GM19452 (cell line): Measurements from ENCODE around the gene PACSIN2.

ENCODE experiments used
- ATAC-seq: cut with Tn5 transposase; IDR thresholded peaks from one replicate; pipeline ENCODE4 v1.9.1; 2021; ENCODE audit not compliant: unreplicated experiment

The PACSIN2 gene

GRCh38 chr22:42907404-42908373 lies 107.3 kb downstream of the PACSIN2 start:
- ATAC-seq, result no peak

DNA sequence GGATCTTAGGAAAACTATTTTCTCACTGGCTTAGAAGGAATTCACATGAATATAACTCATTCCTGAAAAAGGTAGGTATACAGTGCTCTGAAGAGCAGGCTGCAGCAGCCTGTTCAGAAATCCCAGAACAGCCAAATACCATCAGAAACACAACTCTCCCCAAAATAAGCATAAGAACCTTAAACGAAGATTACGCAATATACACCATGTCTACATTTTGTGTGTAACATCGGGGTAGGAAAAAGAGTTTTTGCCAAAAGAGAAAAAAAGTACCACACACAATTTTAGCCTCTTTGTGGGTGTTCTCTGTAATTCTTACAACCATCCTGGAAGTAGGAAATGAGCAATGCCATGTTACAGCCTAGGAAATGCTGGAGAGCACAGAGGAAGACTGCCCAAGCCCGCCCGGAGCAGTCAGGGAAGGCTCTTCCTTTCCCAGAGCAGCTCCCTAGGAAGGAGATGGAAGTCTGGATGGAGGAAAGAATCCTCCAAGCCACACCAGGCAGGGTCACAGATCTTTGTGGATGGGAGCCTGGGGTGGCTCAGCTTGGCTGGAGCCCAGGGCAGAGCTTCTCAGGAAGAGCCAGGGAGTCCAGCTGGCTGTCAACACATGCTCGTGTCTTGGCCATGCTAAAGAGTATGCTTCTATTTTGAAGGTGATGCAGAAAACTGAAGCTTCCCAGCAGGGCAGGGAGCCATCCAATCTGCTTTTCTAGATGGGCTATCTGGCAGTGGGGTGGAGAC lies 108.2 kb downstream of the PACSIN2 start:
- ATAC-seq, result no peak

DNA sequence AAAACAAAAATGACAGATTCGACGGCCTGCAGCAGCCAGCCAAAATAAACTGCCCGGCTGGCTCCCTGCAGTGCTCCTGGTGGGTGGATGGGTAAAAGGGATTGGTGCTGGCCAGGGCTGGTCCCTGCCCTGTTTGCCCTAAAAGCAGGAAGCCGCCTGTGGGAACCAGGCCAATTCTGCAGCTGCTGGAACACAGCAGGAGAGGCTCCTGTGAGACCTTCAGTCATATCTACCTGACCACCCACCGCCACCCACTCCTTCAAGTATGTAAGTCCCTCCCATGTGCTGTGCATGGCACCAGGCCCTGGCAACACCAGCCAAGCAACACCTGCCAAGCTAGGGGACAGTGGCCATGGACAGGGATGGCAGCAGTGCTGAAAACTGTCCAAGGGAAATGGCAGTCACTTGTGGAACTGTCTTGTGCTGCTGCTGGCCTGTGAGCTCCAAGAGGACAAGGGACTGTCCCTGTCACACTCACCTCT lies 109.2 kb downstream of the PACSIN2 start:
- no peak for ATAC-seq

- ATAC-seq, result no peak
Measured at GRCh38 chr22:42905217-42905616, 109.7 kb downstream of the PACSIN2 start.

DNA sequence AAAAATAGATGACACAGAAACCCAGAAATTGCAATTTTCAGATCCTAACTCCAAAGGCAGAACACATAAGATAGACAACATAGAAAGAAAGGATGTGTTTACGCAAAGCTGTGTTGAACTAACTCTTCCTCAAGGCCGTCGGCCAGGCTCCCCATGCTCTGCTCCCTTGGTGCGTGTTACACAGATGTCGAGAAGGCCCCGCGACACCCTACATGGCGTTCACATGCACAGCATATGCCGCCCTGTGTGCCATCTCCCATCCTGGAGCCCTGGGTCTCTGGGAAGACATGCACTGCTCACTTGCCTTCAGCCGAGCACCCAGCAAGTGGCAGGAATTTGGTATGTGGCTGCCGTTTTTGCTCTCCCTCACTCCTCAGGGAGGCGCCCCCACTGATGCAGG lies 110.9 kb downstream of the PACSIN2 start:
- no peak for ATAC-seq

DNA sequence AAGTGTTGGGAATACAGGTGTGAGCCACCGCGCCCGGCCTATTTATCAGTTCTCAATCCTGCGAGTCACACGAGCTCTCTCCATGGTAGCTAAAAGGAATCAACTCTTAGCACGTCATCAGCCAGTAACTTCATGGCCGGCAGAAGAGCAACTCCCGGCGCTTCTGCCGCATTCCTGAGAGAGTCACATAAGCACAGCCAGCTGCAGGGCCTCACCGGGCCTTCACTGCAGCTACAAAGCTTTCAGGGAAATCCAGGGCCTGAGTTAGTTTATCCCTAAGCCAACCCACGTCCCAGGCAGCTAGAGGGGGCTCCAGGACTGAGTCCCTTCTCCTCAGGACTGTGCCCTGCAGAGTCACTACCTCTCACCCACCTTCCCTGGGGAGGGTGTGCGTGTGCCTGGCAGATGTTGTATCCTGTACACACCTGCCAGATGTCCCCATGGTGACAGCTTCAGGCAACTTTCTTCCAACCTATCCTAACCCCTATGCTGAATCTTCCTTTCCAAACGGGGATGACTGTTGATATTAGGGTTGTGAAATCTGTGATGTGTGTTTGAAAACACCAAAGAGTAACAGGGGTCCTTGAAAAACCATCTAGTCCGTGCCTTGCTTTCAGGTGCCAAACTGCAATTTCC lies 112.0 kb downstream of the PACSIN2 start:
- ATAC-seq, result no peak

DNA sequence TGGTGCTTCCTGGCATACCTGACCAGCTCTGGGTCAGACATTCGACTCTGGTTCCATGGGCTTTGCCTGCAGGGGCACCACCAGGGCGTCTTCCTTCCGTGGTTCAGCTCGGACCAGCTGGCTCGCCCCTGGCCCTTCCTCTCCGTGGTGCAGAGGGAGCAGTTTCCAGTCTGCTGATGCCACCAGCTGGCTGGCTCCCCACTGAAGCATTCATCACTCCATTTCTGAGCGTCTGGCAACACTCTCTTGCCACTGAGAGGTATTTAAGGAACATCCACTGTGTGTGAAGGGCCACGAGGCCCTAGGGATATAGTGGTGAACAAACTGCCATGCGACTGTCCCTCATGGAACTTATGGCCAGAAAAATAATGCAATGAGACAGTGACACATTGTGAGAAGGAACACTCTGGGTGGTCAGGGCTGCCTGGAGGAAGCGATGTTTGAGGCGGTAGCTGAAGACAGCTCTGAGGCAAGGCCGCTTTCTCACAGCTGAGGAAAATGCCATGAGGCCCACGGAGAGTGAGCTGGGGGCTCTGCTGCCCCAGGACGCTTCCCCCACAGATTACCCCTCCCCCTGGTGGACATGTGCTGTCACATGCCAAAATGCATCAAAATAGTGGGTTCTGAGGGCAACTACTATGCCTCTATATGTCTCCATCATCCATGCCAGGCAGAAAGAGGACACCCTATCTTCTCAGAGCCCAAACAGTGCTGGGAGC lies 113.0 kb downstream of the PACSIN2 start:
- ATAC-seq, result no peak

DNA sequence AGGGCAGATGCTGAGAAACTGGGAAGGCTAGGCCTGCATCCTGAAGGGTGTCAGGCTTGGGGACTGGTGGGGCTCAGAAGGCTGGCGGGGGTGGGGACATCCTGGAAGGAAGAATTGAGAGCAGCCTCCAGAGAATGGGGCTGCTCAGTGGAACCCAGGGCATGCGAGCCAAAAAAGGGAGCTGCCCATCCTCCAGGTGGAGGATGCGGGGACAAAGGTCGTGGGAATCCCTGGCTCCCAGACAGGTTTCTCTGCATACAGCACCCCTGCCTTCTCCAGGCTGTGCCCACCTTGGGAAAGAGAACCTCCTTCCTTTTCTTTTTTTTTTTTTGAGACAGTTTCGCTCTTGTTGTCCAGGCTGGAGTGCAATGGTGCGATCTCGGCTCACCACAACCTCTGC lies 117.0 kb downstream of the PACSIN2 start:
- ATAC-seq, result no peak

GRCh38 chr22:42895541-42895981 lies 119.4 kb downstream of the PACSIN2 start:
- ATAC-seq, result no peak

- ATAC-seq, result no peak
Measured at GRCh38 chr22:42895087-42895486, 119.9 kb downstream of the PACSIN2 start.

DNA sequence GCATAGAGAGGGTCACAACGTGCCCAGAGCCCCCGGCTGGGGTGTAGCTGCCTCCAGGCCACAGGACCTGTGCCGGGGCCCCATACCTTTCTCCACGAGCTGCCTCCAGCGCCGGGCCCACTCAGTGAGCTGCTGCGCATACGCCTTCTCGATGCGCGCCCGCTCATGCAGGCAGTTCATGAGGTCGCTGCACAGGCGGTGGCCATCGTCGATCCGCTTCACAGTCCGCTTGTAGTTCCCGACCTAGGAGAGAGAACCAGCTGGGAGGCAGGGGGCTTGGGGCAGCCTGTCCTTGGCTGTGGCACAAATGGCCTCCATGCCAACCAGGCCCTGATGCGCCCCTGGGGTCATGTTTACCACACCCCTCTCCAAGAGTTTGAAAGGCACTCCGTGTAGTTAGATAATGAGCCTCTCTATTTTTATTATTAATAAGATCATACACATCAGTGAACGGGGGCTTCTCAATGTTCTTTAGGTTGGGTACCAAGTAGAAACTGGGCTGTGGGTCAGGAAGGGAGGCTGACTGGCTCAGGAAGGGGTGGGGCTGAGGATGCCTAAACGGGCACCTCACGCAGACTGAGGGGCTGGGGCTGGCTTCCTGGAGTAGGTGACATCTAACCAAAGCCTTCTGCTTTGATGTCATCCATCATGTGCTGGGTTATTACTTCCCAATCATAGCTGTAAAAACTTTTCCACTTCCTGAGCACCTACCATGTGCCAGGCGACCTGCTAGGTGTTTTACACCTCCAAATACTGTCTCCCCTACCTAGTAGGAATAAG lies 121.4 kb downstream of the PACSIN2 start:
- no peak for ATAC-seq

DNA sequence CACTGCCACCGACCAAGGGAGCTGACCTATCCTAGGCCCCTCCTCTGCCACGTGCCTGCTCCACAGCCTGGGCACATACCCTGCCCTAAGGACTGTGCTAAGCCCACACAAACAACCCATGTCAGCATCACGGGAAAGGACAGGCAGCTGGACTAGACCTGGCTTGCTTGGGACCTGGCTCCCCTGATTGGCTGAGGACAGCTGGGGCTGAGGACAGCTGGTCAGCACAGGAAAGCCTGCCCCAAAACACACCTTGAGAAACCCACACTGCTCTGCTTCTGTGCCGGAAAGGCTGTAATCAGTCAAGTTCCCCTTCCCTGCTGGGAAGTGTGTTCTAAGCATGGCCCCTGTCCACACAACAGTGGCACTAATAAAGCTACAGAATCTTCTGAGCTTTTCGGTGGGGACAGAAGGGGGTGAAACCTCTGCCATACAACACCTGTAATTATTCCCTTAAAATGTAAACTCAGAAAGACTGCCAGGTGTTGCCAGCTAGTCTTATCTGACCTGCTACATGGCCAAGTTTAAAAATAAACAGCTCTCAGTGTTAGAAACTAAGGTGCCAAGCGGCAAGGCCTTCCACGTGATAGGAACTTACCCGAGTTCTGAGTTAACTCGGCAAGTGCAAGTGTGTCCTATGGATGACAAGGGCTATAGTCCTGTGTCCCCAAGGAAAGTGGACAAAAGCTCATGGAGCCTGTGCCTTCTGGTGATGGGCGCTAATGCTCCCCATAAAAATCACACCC lies 122.2 kb downstream of the PACSIN2 start:
- peak; percentile 36 for ATAC-seq

- ATAC-seq, result no peak
Measured at GRCh38 chr22:42892156-42892555, 122.8 kb downstream of the PACSIN2 start.

DNA sequence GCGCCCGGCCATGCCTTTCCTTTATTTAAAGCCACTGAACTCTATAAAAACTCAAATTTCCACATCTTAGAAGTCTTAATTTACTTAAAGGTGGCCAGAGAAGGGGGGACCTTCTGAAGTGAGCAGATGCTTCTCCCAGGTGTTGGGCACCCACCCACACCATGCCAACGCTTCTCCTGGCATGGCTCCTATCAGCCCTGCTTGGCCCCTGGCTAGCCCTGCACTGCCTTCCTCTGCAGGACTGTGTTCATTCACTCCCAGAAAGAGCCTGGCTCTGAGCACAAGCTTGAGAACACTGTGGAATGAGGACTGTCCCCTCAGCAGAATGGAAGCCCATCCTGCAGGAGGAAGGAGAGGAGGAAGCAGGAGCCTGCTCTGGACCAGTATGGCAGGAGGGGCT lies 123.3 kb downstream of the PACSIN2 start:
- no peak for ATAC-seq

- no peak for ATAC-seq
Measured at GRCh38 chr22:42891008-42891407, 123.9 kb downstream of the PACSIN2 start.

DNA sequence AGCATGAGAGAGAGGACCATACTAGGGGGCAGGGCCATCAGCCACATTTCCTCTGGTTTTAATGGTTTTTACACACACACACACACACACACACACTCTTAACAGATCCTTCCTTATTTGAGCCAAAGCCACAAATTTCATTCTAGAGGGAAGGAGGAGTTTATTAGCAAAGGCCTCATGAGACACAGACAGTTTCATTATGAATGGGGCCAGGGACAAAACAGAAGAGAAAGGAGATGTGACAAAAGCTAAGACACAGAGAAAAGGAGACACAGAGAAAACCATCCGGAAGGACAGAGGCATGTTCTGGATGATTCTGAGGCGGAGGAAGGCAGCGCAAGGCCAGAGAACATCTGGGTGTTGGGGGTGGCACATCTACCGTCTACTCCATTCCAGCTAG lies 125.6 kb downstream of the PACSIN2 start:
- no peak for ATAC-seq

DNA sequence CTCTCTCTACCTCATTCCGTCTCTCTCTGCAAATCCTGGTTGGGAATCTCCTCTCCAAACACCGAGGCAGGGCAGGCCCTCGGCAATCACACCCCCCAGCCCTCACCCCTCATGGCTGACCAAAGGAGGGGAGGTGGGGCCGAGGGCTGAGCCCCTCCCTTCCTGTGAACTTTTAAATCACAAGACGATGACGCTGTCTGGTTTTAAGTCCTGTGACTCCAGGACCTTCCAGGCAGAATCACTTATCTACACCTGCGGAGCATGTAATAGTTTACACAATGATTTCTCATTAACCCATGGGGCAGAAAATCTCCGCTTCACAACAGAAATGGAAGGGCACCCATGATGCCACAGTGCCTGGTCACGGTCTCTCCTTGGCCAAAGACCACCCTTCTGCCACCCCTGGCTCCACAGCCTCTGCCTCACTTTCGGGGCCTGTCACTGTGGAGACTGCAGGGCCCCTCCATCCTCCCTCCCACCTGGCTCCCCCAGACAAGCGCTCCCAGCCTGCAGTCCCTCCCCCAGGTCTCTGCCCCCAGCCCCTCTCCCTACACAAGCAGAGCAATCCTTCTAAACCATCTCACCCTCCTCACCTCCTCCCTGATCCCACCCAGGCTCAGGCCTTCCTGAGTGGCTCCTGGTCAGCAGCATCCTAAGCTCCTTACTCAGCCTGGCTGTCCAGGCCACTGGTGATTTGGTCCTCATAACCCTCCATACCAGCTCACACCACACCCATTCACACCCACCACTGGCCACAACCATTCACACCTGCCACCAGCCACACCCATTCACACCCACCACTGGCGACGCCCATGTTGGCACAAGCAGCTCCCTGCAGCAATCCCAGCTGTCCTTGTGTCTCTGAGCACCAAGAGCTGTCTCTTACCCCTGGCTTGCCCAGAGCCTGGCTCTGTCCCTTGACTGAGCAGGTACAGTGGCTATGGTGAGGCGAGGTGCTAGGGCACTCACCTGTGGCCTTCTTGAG lies 127.1 kb downstream of the PACSIN2 start:
- ATAC-seq, result no peak

- no peak for ATAC-seq
Measured at GRCh38 chr22:42887120-42887519, 127.8 kb downstream of the PACSIN2 start.
